ENCODE results near the gene TMEM240.
"Not testable (repeated sequence)": the region's sequence is repeated elsewhere in the genome, so short reads cannot be mapped to it uniquely, and the experiment has no call there.

Gene TMEM240

DNA sequence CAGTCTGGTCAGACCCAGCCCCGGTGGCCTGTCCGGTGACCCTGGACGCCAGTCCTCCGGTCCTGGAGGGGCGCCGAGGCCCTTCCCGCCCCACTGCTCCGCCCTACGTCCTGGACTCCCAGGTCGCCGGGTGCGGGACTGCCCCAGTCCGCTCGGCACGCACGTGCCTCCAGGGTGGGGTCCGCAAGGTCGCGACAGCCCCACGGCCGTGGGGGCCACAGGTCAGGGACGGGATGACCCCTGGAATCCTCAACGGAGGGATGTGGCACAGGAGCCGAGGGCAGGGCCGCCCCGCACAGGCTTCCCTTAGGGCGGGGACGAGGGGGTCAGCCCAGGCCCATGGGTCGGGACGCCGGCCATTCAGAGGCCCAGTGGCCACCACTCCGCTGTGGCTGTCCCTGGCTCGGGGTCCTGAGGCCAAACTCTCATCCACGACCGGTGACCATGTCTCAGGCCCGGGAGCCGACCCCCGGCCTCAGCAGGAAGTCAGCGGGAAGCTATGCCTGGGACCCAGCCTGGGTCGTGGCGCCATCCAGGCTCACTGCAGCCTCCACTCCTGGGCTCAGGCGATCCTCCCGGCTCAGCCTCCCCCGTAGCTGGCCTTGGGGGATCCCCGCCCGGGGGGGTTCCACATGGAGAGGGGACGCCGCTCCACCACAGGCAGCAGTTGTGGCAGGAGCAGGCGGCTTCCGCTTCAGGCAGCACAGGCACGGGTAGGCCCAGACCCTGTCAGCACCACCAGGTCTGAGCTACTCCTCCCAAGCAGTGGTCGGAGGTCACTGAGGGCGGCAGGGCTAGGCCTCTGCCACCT, 599 bp upstream of the TMEM240 start:
- DNase-seq (ENCODE audit: low spot score): no peak

DNA sequence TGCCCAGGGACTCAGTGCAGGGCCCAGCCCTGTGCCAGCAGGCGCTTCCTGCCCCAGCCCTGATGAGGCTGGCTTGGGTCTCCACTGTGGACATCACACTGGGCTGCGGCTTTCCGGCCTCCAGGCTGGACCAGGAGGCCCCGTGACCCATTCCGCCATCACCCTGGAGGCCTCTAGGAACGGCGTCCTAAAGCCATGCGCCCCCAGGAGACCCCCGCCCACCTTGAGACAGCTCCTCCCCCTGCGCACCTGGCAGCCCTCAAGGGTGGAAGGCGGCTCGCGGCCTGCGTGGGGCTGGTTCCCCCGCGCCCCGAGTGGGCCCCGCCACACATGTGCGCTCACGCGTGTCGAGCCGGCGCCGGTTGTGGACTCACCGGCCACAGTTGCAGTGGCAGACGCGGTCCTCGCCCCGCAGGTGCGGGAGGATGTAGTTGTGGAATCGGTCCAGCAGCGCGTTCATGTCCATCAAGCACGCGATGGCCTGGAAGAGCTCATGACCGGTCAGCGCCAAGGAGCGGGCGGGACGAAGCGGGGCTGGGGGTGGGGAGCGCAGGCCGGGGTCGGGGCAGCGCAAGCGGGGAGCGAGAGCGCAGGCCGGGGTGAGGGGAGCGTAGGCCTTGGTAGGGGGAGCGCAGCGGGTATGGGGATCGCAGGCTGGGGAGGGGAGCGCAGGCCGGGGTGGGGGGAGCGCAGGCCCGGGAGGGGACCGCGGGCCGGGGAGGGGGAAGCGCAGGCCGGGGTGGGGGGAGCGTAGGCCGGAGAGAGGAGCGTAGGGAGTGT, 924 bp downstream of the TMEM240 start:
- DNase-seq (ENCODE audit: low spot score): peak; percentile 18

GRCh38 chr1:1538989-1539309, 1.5 kb downstream of the TMEM240 start:
- no peak for DNase-seq (ENCODE audit: low spot score)

- DNase-seq (ENCODE audit: low spot score): no peak
Observed at GRCh38 chr1:1538334-1538733, 2.1 kb downstream of the TMEM240 start.

GRCh38 chr1:1537626-1538250, 2.7 kb downstream of the TMEM240 start:
- no peak for DNase-seq (ENCODE audit: low spot score)

DNA sequence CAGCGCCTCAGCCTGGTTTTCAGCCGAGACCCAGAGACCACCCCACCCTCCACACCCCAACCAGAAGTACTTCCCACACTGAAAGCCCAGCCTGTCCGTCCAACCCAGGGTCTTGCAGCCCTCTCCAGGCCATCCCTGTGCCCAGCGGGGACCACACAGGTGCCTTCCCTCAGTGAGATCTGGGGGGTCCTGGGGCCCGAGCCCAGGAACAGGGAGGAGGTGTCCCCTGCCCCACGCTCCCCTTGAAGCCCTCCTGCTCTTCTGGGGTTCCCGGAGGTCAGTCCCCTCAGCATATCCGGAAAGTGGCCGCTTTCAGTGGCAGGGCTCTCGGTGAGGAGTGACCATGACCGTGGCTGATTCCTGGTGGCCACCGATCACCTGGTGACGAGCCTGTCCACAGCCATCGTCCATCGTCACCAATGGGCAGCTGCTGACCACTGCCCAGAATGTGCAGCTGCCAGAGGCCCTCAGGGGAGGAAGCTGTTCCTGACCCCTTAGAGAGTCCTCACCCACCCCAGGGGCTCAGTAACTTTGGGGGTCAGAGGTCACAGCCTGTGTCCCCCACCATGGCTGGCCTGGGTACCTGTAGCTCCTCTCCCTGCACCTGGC, 3.4 kb downstream of the TMEM240 start:
- DNase-seq (ENCODE audit: low spot score): no peak

DNA sequence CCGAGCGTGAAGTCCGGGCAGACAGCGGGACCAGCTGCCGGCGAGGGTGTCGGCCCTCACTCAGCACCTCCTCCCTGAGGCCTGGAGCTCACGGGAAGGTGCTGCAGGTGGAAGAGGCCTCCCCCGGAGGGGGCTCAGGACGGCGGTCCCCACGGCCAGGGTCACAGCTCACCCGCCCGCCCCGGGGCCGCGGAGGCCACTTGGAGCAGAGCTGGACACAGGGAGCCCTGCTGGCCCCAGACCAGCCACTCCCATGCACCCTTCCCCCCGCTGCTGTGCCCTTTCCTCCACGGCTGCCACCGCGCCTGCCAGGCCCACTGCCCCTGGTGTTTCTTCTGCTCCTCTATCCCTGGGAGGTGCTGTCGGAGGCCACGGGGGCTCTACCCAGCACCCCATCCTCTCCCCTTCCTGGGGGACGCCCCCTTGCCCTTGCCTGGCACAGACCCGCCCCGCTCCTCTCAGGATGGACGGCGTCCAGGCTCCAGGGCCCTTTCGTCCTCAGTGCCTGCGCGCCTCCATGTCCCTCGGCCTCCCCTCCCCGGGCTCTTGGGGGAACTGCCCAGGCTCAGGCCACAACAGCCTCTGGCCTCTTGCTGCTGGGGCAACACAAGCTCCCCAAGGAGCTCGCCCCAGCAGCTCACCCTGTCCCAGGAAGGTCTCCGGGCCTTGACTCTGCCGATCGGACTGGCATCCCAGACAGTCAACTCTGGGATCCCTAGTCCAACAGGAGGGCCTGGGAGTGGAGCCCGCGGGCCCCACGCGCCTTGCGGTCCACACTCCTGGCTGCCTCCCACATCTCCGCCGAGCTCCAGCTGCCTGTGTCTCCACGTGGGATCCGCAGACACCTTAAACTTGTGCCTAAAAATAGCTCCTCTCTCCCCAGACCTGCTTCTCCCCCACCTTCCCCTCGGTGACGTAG, 4.1 kb downstream of the TMEM240 start:
- DNase-seq (ENCODE audit: low spot score): no peak

- no peak for DNase-seq (ENCODE audit: low spot score)
Observed at GRCh38 chr1:1535201-1536018, 5.0 kb downstream of the TMEM240 start.

DNA sequence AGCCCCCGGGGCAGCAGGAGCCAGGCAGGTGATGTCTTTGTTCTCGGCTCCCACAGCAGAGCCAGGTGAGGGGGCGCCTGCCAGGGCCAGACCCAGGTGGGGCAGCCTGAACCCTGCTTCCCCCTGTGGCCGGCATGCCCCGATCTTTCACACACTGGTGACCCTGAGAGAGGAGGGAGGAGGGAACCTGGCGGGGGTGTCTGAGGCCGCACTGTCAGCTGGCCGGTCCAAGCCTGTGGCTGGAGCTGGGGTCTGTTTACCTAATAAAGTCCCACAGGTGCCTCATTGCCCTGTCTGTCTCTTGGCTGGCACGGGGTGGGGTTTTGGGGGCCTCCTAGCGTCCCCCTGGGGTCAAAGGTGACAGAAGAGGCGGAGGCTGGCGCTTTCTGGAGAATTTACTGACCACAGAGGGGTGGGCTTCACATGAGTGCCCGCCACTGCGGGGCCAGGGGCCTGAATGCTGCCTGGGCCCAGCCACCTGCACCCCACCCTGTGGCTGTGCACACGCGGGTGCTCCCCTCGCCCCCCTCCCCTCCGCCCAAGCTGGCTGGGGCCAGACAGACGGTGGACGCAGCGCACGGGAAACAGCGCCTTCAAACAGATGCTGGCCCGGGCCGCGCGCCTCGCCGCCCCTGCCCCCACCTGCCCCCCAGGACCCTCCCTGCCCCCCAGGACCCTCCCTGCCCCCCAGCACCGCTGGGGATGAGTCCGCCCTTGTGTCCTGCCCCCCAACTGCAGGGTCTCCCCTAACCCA, 5.8 kb downstream of the TMEM240 start:
- DNase-seq (ENCODE audit: low spot score): no peak

GRCh38 chr1:1533894-1534291, 6.5 kb downstream of the TMEM240 start:
- DNase-seq (ENCODE audit: low spot score): not testable (repeated sequence)

- not testable (repeated sequence) for DNase-seq (ENCODE audit: low spot score)
Observed at GRCh38 chr1:1533176-1533893, 7.1 kb downstream of the TMEM240 start.

DNA sequence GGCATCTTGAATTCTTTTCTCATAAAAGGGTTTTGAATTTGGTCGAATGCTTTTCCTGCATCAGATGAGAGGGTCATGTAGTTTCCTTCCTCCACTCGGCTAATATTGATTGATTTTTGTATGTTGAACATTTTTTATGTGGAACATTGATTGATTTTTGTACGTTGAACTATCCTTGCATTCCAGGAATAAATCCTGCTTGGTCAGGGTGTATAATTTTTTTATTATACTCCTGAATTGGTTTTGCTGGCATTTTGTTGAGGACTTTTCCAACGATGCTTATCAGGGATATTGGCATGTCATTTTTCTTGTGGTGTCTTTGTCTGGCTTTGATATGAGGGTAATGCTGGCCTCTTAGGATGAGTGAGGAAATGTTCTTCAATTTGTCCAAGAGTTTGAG, 8.5 kb downstream of the TMEM240 start:
- DNase-seq (ENCODE audit: low spot score): no peak

- DNase-seq (ENCODE audit: low spot score): no peak
Observed at GRCh38 chr1:1529936-1530335, 10.5 kb downstream of the TMEM240 start.

DNA sequence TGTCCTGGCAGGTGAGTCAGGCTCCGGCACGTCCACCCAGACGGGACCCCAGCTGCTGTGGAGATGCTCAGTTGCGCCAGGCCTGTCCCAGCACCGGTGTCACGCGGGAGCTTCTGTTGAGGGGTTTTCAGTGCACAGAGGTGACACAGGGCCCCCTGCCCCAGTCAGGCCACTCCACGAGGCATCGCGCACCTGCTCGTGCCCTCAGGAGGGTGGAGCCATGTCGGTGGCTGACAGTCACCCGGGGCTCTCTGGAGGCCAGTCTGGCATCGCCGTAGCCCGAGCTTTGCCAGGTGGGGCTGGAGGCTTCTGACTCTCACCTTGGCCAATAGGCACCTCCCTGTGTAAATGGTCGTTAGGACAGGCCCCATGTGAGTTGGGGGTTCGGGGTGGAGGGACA, 11.1 kb downstream of the TMEM240 start:
- no peak for DNase-seq (ENCODE audit: low spot score)

- DNase-seq (ENCODE audit: low spot score): no peak
Observed at GRCh38 chr1:1528301-1529267, 11.8 kb downstream of the TMEM240 start.

- no peak for DNase-seq (ENCODE audit: low spot score)
Observed at GRCh38 chr1:1527092-1527816, 13.2 kb downstream of the TMEM240 start.

GRCh38 chr1:1526476-1526875, 13.9 kb downstream of the TMEM240 start:
- not testable (repeated sequence) for DNase-seq (ENCODE audit: low spot score)

All from SK-N-DZ (cell line).